Glutamatergic neuron (in vitro differentiated cells): Measurements from ENCODE around the gene OLFM1. TPM values are rescaled to one million over a fixed set of nuclear protein-coding genes. Genes with fewer than 3 reads are reported as not detected.

Experiments
- DNase-seq: peaks from one replicate; pipeline ENCODE4 v3.0.0; 2022
- H3K27ac Mint-ChIP-seq: one replicate; pipeline ENCODE4 v1.8.0; 2020; ENCODE audit warnings: mild to moderate bottlenecking, mixed read lengths, inconsistent platforms; ENCODE audit not compliant: unreplicated experiment
- H3K27me3 Mint-ChIP-seq: one replicate; pipeline ENCODE4 v1.8.0; 2020; ENCODE audit warnings: mild to moderate bottlenecking, moderate library complexity, mixed read lengths, inconsistent platforms; ENCODE audit not compliant: unreplicated experiment
- H3K36me3 Mint-ChIP-seq: one replicate; pipeline ENCODE4 v1.8.0; 2020; ENCODE audit warnings: mild to moderate bottlenecking, mixed read lengths, inconsistent platforms; ENCODE audit not compliant: unreplicated experiment
- H3K4me1 Mint-ChIP-seq: one replicate; pipeline ENCODE4 v1.8.0; 2020; ENCODE audit warnings: mild to moderate bottlenecking, low read depth, mixed read lengths, inconsistent platforms; ENCODE audit not compliant: unreplicated experiment
- H3K4me3 Mint-ChIP-seq: one replicate; pipeline ENCODE4 v1.8.0; 2020; ENCODE audit warnings: mild to moderate bottlenecking, mixed read lengths, inconsistent platforms; ENCODE audit not compliant: unreplicated experiment
- H3K9me3 Mint-ChIP-seq: one replicate; pipeline ENCODE4 v1.8.0; 2020; ENCODE audit warnings: mild to moderate bottlenecking, moderate library complexity, mixed read lengths, inconsistent platforms; ENCODE audit not compliant: unreplicated experiment
- CTCF ChIP-seq: fragments of 200-600 bp; sonication (generic); IDR thresholded peaks from one replicate; pipeline ENCODE4 v1.5.0; 2021; ENCODE audit not compliant: partially characterized antibody, unreplicated experiment
- total RNA-seq: library from RNA; stranded (reverse); fragmentation: NEBNext Ultra II Directional; extraction: Animal tissue kit (Norgen Biotek cat#: 25700); gene quantifications from one replicate; pipeline ENCODE4 v1.2.1, GENCODE V29; 2021; ENCODE audit not compliant: unreplicated experiment

Gene OLFM1
- total RNA-seq, 1 donor from 2014 or later, result 387 TPM

DNA sequence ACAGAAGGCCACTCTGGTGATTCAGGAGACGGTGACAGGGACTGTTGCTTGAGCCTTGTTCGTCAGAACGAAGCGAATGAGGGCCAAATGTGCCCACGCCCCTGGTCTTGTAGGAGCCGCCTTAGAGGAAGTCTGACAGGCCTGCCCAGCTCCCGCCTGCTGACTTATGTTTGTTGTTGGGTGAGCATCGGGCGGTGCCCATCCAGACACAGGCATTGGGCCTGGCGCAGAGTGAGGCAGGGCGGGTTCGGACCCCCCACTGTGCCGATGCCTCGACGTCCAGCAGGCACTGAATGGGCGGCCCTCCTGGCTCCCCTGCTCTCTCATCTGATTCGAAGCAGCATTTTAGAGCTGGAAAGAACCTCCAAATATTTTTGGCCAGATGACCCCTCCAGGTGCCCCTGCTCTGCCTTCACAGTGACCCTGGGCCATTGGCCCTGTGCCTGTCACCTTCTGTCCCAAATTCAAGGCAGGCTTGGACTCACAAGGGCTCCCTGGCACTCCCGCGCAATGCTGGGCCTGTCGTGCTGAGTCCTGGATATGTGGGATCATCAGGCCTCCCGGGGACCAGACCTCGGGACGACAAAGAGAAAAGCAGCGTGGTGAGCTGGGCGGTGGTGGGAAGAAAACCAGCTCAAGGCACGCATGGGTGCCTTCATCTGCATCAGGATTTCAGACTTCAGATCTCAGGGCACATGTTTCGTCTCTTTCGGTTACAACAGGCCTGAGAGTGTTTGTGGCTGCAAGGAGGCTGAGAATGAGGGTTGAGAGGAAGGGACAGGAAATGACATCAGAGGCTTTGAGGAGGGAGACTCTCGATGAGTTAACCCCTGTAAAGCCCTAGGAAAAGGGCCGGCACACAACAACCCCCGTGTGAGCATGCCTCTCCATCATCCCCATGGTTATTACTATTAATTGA lies 37.1 kb upstream of the OLFM1 start:
- no peak for DNase-seq
- H3K27ac Mint-ChIP-seq, result no peak overlapping the region
- H3K9me3 Mint-ChIP-seq, result peaks cover 6% of the 10 kb centered on the region
- H3K4me1 Mint-ChIP-seq, result peaks cover 28% of the 10 kb centered on the region
- no peak overlapping the region for H3K4me3 Mint-ChIP-seq
- TF ChIP-seq CTCF, result no peak
- H3K27me3 Mint-ChIP-seq, result peaks cover 9% of the 10 kb centered on the region
- H3K36me3 Mint-ChIP-seq, result peaks cover 8% of the 10 kb centered on the region

GRCh38 chr9:135051316-135052038 lies 36.0 kb upstream of the OLFM1 start:
- Mint-ChIP-seq H3K4me1 (peaks cover 21% of the 10 kb centered on the region), H3K27ac (no peak overlapping the region), H3K4me3 (no peak overlapping the region), H3K36me3 (peaks cover 8% of the 10 kb centered on the region), H3K27me3 (peaks cover 9% of the 10 kb centered on the region), H3K9me3 (peaks cover 6% of the 10 kb centered on the region)
- no peak for TF ChIP-seq CTCF
- DNase-seq, result no peak

- H3K4me1 Mint-ChIP-seq, result peaks cover 16% of the 10 kb centered on the region
- H3K4me3 Mint-ChIP-seq, result no peak overlapping the region
- H3K27ac Mint-ChIP-seq, result no peak overlapping the region
- peaks cover 5% of the 10 kb centered on the region for H3K27me3 Mint-ChIP-seq
- H3K36me3 Mint-ChIP-seq, result peaks cover 8% of the 10 kb centered on the region
- DNase-seq, result no peak
- peaks cover 2% of the 10 kb centered on the region for H3K9me3 Mint-ChIP-seq
- TF ChIP-seq CTCF, result no peak
Measured at GRCh38 chr9:135053133-135053532, 34.3 kb upstream of the OLFM1 start.

- DNase-seq, result no peak
- TF ChIP-seq CTCF, result no peak
- H3K4me3 Mint-ChIP-seq, result no peak overlapping the region
- peaks cover 2% of the 10 kb centered on the region for H3K4me1 Mint-ChIP-seq
- peaks cover 8% of the 10 kb centered on the region for H3K36me3 Mint-ChIP-seq
- H3K9me3 Mint-ChIP-seq, result peaks cover 2% of the 10 kb centered on the region
- no peak overlapping the region for H3K27ac Mint-ChIP-seq
- H3K27me3 Mint-ChIP-seq, result peaks cover 2% of the 10 kb centered on the region
Measured at GRCh38 chr9:135055181-135055580, 32.3 kb upstream of the OLFM1 start.
